EL (cell line): ENCODE measurements around the gene DENND1A.

Experiments
- DNase-seq: peaks from one replicate; pipeline ENCODE4 v3.0.0-alpha.2; 2016

DENND1A gene

DNA sequence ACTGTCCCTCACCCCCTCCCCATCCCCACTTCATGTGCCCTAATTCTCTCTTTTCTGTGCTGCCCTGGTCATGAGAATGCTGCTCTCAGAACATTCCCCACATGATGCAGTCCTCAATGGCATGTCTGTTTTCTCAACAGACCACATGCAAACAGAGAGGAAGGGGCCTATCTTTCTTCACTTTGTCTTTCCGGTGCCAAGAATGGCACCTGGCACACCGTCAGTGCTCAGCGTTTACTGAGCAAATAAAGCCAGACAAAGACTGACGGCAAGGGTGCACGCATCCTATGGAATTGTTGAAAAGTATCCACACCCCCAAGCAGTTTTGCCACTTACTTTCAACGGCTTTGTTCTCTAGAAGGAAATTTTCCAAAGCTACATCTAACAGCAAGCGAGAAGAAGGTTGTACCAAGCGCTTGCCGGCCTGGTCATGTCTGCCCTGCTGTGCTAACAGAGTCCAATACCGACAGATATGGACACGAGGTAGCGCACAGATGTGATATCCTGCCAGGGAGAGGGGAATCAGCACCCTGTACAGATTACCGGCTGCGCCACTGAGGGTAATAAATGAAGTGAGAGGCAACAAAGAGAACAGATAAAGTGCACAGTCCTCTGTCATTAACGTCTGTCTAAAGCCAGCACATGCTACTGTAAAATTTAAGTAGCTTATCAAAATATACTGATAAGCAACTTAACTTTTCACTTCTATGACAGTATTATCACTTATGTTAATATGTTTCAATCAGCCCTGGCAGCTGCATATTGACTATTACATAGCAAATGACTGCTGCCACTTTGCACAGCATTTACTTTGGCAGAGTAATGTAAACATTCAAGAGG lies 251.7 kb downstream of the DENND1A start:
- no peak for DNase-seq

- DNase-seq: no peak
Measured at GRCh38 chr9:123676869-123677268, 253.1 kb downstream of the DENND1A start.

DNA sequence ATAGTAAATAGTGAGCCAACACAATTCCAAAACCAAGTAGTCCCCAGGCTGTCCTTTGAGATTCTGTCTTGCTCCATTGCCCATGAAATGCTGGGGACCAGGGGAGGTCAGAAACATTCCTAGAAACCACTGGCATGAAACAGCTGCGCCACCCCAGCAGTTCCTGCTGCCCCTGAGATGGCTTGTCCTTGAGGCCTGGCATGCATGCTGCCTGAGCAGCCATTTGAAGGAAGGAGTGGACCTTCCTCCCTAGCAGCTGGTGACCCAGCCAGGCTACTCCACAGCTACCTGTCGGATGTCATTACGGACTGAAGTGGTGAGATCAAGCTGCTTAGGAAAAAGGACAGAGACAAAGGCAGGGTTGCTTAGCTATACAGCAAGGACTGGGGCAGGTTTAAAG lies 260.6 kb downstream of the DENND1A start:
- no peak for DNase-seq

DNA sequence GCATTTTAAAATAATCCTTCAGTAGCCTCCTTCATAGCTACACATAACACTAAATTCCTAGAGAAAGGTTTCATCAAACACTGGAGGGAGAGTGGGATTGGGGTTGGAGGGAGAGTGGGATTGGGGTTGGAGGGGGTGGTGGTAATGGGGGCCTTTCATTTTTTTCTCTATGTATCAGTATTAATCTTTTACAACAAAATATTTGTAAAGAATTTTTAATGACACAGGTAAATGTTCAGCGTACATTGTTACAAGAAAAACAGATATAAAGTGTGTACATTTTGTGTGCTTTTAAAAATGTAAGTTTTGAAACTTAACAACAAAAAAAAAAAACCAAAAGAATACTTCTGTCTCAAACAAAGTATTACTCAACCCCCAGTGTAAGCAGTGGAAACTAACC lies 266.4 kb downstream of the DENND1A start:
- DNase-seq: no peak

DNA sequence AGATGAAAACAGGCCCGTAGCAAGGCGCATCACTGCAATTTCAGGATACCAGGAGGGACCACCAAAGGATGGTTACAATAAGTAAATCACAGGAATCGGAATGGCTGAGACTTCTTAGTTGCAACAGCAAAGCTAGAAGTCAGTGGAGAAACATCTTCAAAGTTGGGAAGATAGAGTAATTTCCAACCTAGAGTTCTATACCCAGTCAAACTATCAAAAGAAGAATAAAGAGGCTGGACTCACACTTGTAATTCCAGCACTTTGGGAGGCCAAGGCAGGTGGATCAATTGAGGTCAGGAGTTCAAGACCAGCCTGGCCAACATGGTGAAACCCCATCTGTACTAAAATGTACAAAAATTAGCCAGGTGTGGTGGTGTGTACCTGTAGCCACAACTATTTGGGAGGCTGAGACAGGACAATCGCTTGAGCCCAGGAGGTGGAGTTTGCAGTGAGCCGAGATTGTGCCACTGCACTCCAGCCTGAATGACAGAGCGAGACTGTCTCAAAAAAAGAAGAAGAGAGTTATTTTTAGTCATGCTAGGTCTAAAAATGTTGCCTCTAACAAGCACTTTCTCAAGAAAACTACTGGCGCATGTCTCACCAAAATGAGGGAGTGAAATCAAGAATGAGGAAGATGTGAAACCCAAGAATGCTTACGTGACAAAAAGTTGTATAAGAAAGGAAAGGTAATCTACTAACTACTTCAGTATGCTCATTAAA lies 267.7 kb downstream of the DENND1A start:
- DNase-seq: no peak

DNA sequence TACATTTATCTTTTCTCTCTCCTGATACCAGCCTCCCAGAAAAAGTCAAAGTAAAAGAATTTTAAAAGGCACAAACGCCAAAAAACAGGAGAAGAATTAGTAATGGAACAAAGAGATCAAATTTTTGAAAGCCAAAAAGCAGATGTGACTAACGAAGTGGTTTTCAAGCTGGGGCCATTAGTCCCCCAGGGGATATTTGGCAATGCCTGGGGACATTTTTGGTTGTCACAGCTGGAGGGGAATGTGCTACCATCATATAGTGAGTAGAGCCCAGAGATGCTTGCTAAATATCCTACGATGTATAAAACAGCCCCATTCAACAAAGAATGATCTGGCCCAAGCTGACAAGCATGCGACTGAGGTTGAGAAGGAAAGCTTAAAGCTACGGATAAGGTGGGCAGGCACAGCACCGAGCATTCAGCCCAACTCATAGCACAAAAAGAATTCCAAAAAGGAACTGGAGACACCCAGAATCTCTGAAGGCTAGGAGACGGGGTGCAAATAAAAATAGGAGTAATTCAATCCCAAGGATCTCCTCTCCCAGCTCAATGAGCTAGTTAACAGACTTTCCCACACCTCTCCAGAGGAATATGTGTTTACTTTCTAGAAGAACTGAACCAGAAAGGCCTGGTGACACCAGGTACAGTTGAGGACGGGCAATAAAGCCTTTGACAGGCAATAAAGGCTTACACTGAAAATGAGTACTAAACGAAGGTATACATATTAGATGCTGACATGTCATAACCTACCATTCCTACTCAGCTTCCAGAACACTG lies 269.0 kb downstream of the DENND1A start:
- no peak for DNase-seq

DNA sequence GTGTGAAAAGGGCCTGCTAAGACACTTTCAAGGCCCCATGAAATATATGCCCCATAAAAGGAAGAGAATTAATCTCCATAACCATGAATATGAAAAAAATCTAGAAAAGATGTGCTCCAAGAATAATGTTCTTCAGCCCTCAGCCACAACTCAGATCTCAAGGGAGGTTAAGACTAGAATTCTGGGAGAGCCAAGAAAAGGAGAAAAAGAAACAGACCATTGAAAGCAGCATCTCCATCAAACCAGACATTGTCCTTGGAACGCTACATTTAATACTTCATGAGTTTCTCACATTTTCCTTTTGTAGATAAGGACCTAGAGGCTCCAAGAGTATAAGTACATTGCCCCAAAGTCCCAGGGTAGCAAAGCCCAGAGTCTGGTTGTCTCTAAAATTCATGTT lies 270.6 kb downstream of the DENND1A start:
- no peak for DNase-seq

DNA sequence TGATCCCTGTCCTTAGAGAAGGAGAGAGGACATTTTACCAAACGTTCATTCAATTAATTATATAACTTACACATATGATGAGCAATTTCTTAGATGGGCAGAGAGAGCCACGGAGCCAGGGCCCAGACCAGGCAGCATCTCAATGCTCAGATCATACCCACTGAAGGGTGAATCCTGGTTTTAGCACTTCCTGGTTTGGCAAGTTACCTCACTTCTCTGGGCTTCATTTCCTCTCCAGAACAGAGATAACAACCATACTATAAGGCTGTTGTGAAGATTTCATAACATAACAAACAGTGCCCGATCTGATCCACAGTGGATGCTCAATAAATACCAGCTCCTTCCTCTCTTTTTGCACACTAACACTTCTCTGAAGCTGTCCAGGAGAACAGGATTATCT lies 271.1 kb downstream of the DENND1A start:
- no peak for DNase-seq

DNA sequence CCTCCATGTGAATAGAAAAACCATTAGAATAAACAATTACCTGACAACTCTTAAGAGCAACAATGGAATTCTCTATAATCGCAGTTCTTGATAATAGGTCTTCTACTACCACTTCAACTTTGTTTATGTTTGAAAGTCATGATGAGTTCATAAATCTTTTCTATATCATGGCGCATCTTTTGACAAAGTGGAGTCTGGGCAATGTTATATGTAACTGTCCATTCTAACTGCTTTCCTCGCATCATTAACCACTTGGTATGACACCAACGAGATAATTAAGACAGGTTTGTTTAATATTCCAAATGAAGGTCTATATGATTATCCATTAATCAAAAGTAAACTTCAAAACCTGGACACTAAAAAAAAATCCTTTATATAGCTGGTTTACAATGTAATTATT lies 272.0 kb downstream of the DENND1A start:
- no peak for DNase-seq

DNA sequence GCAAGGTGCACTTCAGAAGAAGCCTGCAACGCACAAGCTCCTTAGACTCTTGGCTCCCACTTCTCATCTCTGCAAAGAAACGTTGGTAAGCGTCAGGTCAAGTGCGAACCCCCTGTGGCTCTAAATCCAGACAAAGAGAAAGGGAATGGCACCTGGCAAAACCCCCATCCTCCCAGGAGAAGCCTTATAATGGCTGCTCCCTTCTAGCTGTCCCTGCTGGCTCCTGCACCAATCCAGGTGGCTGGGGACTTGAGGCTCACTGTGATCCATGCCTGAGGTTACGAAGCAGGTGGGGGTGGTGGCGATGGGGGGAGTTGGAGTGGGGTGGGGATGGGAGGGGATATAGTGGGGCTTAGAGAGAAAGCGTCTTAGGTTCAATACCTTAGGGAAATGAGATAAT lies 272.8 kb downstream of the DENND1A start:
- no peak for DNase-seq

GRCh38 chr9:123656565-123656964 lies 273.4 kb downstream of the DENND1A start:
- DNase-seq: peak; percentile 25

DNA sequence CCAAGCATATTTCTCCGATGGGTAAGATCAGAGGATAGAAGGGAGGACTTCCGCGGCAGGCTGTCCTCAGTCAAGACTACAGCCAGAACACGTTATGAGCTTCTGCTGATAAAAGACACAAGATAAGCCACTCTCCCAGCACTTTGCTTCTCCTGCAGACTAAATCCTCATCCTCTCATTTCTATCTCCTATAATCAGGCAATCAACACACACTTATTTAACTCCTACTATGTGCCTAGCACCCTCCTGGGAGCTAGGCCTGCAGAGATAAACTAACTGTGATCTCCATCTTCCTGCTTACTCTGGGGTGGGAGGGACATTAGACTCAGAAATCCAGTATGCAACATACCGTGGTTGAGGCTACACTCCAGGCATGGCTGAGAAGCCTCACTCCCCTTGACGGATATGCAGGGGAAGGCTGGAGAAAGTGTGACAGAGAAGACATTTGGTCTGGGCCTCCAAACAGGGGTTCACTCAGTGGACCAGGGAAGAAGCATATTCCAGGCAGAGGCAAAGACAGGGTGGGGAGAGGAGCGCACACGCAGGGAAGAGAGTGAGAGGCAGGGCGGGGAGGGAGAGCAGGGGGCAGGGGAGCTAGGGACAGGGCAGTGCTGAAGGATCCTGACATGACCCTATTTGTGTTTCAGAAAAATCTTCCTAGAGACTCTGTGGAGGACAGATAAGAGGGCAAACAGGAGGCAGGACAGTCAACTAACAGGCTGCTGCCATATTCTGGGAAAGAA lies 274.1 kb downstream of the DENND1A start:
- DNase-seq: no peak

- no peak for DNase-seq
Measured at GRCh38 chr9:123654994-123655637, 274.8 kb downstream of the DENND1A start.

DNA sequence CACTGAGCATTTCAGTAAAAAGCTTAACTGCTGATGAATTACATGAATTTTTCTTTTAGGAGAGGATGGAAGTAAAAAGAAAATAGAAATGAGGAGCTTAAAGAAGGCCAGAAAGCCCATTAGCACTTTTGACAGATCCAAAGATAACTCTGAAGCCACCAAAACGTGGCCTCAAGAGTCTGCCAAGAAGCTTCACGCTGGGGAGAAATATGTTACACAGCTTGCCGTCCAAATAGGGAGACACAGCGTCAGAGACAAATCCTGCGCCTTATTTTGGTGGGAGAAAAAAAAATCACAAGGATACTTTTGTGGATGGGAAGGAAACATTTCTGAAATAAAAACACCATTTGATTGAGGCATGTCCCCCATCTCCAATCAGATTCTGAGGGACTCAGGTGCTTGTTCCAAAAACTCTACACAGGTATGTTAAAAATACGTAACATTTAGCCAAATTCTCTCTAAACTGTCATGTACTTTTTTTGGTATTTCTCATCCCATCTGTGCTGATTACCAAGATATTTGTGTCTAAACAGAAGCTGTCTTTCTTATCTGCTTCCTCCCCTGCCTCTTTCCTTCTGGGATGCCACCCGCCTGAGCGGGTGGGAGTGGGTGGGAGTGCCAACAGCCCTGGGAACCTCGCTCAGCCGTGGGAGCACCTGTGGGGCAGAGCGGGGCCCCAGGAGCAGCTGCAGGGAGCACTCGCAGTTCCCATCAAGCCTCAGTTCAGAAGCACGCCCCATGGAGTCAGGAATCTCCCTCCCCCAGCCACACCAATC lies 275.5 kb downstream of the DENND1A start:
- DNase-seq: no peak

DNA sequence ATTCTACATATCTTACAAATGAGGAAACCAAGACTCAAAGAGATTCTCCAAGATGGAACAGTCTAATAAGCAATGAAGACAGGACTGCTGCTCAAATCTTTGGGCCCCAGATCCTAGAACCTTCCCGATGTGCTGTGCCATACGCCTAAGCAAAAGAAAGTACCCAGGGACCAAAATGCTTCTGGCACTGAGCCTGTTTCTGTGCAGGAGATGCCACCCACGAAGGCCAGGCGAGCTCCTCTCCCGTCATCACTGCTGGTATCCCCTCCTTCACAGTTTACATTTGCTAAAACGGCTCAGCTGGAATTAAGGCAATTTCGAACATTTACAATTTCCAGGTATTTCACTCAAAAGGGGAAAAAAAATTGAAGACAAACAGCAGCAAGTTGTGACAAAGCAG lies 277.5 kb downstream of the DENND1A start:
- no peak for DNase-seq

DNA sequence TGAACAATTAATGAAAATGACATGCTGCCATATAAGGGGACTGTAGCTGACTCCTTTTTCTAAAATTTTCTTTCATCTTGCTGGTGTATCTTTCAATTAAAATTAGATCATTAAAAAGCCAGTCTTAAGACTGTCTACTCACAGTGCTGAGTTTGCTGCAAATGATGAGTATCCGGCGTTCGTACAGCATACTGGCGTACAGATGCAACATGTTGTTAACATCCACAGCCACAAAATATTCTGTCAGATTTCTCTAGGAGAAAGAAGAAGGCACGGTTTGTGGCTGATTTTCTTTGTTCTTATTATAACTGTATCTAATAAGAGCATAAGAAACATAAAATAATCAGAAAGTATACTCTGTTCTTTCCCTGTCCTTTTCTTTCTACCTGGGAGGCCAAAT lies 278.1 kb downstream of the DENND1A start:
- no peak for DNase-seq

DNA sequence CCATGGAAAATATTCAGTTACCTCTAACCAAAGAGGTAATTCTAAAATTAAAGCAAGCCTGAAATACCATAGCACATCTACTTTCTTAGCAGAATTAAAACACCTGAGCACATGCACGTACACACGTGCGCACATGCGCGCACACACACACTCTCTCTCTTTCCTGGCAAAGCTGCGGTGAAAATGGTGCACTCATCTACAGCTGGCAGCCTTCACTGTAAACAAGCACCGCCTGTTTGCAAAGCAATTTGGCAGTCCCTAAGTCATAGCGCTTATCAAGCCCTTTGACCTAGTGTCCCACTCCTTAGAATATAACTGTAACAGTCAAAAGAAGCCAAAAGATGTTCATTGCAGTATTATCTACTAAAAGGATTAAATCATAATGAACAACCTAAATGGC lies 278.7 kb downstream of the DENND1A start:
- no peak for DNase-seq

DNA sequence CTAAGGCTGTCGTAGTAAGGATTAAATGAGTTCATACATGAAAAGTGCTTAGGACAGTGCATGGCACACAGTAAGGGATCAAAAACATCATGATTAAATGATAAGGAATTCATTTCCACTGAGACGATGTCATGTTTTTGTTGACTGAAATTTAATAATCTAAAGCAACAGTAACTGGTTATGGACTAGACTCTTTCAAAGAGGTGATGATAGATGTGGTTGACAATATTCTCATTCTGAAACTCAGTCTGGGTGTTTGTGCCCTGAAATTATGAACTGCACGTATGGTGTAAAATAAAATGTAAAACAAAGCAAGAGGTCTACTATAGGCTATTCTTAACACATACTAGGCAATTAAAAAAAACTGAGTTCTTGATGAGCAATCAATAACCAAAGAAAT lies 280.0 kb downstream of the DENND1A start:
- no peak for DNase-seq

GRCh38 chr9:123647145-123647544 lies 282.8 kb downstream of the DENND1A start:
- no peak for DNase-seq

DNA sequence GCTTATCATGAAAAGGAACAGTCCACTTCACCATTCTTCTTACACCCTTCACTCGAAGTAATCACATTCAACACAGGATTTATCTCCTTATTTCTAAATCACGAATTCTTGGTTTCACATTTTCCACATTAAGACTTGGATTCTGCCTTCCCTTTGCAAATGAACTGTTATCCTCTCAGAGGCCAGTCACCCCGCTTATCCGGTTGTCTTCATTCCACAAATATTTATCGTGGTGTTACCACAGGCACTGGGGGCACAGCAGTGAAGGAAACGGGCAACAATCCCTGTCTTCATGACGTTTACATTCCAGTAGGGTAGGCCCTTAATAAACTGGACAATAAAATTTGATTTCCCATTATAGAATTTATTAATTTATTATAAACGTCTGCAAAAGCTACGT lies 284.2 kb downstream of the DENND1A start:
- DNase-seq: no peak

DNA sequence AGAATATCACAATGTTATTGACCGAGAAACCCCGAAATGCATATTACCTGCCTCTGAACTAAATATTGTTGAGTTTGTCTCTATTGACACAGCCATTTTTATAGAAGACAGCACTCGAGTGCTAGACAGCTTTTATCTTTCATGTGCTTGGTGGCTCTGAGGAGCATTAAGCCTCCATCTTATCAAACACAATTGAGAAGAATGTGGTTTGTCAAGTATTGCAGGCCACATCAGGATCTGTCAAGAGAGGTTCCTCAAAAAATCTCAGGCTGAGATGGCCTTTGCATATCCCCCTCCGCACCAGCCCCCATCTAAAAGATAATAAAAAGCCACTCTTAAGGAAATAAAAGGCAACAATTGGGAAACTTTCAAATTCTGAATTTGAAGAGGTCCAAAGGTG lies 284.8 kb downstream of the DENND1A start:
- no peak for DNase-seq

- DNase-seq: no peak
Measured at GRCh38 chr9:123643518-123643917, 286.4 kb downstream of the DENND1A start.
